ENCODE data around the gene EPPIN.

EPPIN gene

DNA sequence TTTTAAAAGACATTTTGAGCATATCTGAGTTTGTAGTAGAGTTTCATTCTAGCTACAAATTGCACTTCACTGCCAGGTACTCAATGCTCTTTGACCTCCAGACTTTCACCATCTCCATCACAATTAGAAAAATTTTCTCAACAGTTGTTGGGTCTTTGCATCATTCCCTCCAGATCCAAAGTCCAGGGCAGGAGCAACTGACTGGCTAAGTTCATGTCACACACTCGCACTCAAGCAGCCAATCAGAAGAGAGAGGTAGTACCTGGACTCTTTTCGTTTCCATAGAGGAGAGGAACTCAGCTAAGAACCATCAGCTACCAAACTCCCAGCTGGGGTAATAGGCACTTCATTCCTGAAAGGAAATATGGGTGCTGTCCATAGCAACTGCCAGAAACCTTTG lies 40.8 kb downstream of the EPPIN start:
- H3K4me3 ChIP-seq (ENCODE audit: low read depth, low read length), result no peak overlapping the region
- no peaks in the 10 kb centered on the region for H3K4me1 ChIP-seq (ENCODE audit: control insufficient read depth, insufficient read depth, low read length)
- H3K27ac ChIP-seq (ENCODE audit: low read depth, low read length), result no peak overlapping the region
- no peak overlapping the region for H3K9ac ChIP-seq (ENCODE audit: low read depth, low read length)
- H3K9me3 ChIP-seq (ENCODE audit: control insufficient read depth, insufficient read depth, low read length), result no peaks in the 10 kb centered on the region
- H3K36me3 ChIP-seq (ENCODE audit: control insufficient read depth, insufficient read depth, low read length), result no peaks in the 10 kb centered on the region
- no peaks in the 10 kb centered on the region for H3K27me3 ChIP-seq (ENCODE audit: control insufficient read depth, insufficient read depth, low read length)

DNA sequence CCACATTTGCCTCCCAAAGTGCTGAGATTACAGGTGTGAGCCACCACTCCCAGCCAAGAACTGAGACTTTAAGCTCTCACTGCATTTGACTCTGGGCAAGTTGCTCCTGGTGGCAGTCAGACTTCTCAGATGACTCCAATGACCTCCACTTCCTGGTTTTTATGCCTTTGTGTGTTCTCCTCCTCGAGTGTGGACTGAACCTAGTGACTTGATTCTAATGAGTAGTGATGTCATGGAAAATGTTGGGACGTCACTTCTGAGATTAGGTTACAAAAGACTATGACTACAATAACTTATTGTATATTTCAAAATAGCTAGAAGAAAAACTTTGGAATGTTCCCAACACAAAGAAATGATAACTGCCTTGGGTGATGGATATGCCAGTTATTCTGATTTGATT lies 43.8 kb downstream of the EPPIN start:
- H3K4me3 ChIP-seq (ENCODE audit: low read depth, low read length), result no peak overlapping the region
- H3K27me3 ChIP-seq (ENCODE audit: control insufficient read depth, insufficient read depth, low read length), result no peaks in the 10 kb centered on the region

DNA sequence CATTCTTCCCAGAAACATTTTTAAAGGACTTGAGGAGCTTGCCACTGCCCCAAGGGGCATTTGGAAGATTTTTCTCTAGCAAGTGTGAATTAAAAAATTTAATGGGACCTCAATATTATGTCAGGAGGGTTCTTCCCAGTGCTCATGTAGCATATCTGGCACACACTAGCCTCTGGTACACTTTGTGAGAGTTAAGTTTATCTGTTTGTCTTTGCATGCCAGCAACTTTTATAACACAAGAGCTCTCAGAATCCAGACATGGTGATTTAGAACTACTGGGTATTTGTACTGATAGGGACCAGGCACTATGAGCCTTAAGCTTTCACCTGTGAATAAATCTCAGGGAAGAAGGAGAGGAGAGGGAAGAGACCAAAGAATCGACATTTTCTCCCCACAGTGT lies 44.6 kb downstream of the EPPIN start:
- no peak overlapping the region for H3K4me3 ChIP-seq (ENCODE audit: low read depth, low read length)
- no peaks in the 10 kb centered on the region for H3K27me3 ChIP-seq (ENCODE audit: control insufficient read depth, insufficient read depth, low read length)
- no peaks in the 10 kb centered on the region for H3K4me1 ChIP-seq (ENCODE audit: control insufficient read depth, insufficient read depth, low read length)
- no peaks in the 10 kb centered on the region for H3K36me3 ChIP-seq (ENCODE audit: control insufficient read depth, insufficient read depth, low read length)
- H3K9me3 ChIP-seq (ENCODE audit: control insufficient read depth, insufficient read depth, low read length), result no peaks in the 10 kb centered on the region
- H3K27ac ChIP-seq (ENCODE audit: low read depth, low read length), result no peak overlapping the region
- H3K9ac ChIP-seq (ENCODE audit: low read depth, low read length), result no peak overlapping the region

More for the DNA sequence above, 43.8 kb downstream of the EPPIN start:
- no peak overlapping the region for H3K27ac ChIP-seq (ENCODE audit: low read depth, low read length)
- no peak overlapping the region for H3K9ac ChIP-seq (ENCODE audit: low read depth, low read length)
- no peaks in the 10 kb centered on the region for H3K4me1 ChIP-seq (ENCODE audit: control insufficient read depth, insufficient read depth, low read length)
- no peaks in the 10 kb centered on the region for H3K9me3 ChIP-seq (ENCODE audit: control insufficient read depth, insufficient read depth, low read length)
- no peaks in the 10 kb centered on the region for H3K36me3 ChIP-seq (ENCODE audit: control insufficient read depth, insufficient read depth, low read length)

DNA sequence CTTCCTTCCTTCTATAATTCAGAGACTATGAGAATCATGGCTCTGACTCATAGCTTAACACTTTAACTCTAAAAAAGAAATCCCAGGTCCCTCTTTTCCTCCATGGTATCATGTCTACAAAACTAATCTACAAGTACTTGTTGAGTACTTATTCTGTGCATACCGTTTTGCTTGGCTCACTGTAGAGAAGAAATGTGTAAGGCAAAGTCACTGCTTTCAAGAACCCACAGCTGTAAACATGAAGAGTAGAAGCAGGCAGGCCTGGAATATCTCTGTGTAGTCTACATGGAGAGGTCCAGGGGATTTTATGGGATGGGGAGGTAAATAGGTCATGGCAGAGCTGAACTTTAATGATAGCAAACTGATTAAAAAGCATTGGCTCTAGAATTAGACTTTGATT lies 45.6 kb downstream of the EPPIN start:
- Histone ChIP-seq H3K4me3 (ENCODE audit: low read depth, low read length) (no peak overlapping the region), H3K27me3 (ENCODE audit: control insufficient read depth, insufficient read depth, low read length) (no peaks in the 10 kb centered on the region), H3K9me3 (ENCODE audit: control insufficient read depth, insufficient read depth, low read length) (no peaks in the 10 kb centered on the region), H3K27ac (ENCODE audit: low read depth, low read length) (no peak overlapping the region), H3K36me3 (ENCODE audit: control insufficient read depth, insufficient read depth, low read length) (no peaks in the 10 kb centered on the region), H3K9ac (ENCODE audit: low read depth, low read length) (no peak overlapping the region), H3K4me1 (ENCODE audit: control insufficient read depth, insufficient read depth, low read length) (no peaks in the 10 kb centered on the region)

- Histone ChIP-seq H3K27me3 (ENCODE audit: control insufficient read depth, insufficient read depth, low read length) (no peaks in the 10 kb centered on the region), H3K9me3 (ENCODE audit: control insufficient read depth, insufficient read depth, low read length) (no peaks in the 10 kb centered on the region), H3K4me1 (ENCODE audit: control insufficient read depth, insufficient read depth, low read length) (no peaks in the 10 kb centered on the region), H3K4me3 (ENCODE audit: low read depth, low read length) (no peak overlapping the region), H3K36me3 (ENCODE audit: control insufficient read depth, insufficient read depth, low read length) (no peaks in the 10 kb centered on the region), H3K9ac (ENCODE audit: low read depth, low read length) (no peak overlapping the region), H3K27ac (ENCODE audit: low read depth, low read length) (no peak overlapping the region)
Measured at GRCh38 chr20:45500022-45500421, 47.2 kb downstream of the EPPIN start.

DNA sequence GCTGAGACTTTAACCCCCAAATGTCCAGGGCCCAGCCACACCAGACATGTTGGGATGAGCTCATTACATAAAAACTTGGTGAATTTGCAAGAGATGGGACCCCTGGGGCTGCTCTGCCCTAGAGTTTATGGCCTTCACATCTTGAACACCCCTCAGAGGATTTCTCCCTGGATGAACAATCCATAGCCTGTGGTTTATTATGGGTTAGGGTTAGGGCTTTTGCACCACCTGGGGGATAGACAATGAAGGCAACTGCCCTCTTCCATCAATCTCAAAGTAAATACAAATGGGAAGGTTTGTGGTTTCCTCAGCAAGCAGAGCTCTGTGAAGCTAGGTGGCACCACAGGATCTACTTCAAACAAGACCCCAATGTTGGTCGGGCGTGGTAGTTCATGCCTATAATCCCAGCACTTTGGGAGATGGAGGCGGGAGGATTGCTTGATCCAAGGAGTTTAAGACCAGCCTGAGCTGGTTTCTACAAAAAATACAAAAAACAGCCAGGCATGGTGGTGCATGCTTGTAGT lies 49.2 kb downstream of the EPPIN start:
- Histone ChIP-seq H3K4me3 (ENCODE audit: low read depth, low read length) (no peak overlapping the region), H3K36me3 (ENCODE audit: control insufficient read depth, insufficient read depth, low read length) (no peaks in the 10 kb centered on the region), H3K27ac (ENCODE audit: low read depth, low read length) (no peak overlapping the region), H3K27me3 (ENCODE audit: control insufficient read depth, insufficient read depth, low read length) (no peaks in the 10 kb centered on the region), H3K9ac (ENCODE audit: low read depth, low read length) (no peak overlapping the region), H3K9me3 (ENCODE audit: control insufficient read depth, insufficient read depth, low read length) (no peaks in the 10 kb centered on the region), H3K4me1 (ENCODE audit: control insufficient read depth, insufficient read depth, low read length) (no peaks in the 10 kb centered on the region)

- Histone ChIP-seq H3K27ac (ENCODE audit: low read depth, low read length) (no peak overlapping the region), H3K27me3 (ENCODE audit: control insufficient read depth, insufficient read depth, low read length) (no peaks in the 10 kb centered on the region), H3K36me3 (ENCODE audit: control insufficient read depth, insufficient read depth, low read length) (no peaks in the 10 kb centered on the region), H3K4me3 (ENCODE audit: low read depth, low read length) (no peak overlapping the region), H3K9me3 (ENCODE audit: control insufficient read depth, insufficient read depth, low read length) (no peaks in the 10 kb centered on the region), H3K9ac (ENCODE audit: low read depth, low read length) (no peak overlapping the region), H3K4me1 (ENCODE audit: control insufficient read depth, insufficient read depth, low read length) (no peaks in the 10 kb centered on the region)
Measured at GRCh38 chr20:45496166-45496565, 51.0 kb downstream of the EPPIN start.

DNA sequence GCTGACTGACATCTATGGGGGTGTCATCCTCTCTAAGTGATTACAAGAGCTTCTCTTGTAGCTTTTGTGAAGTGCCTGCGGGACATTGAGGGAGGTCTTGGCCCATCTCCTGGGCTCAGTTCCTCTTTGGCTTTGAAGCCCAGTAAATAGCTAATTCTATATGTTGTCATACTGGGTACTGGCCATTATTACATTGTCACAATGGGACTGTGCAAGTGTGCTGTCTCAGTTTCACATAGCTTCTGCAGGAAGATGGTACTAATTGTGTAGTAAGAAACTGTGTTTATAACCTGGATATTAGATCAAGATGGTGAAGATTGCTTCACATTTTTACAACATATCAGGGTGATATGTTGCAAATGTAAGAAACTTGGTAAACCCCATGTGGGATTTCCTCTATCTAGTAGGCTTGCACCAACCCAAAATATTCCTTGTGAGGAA lies 51.7 kb downstream of the EPPIN start:
- Histone ChIP-seq H3K4me1 (ENCODE audit: control insufficient read depth, insufficient read depth, low read length) (no peaks in the 10 kb centered on the region), H3K27ac (ENCODE audit: low read depth, low read length) (no peak overlapping the region), H3K4me3 (ENCODE audit: low read depth, low read length) (no peak overlapping the region), H3K36me3 (ENCODE audit: control insufficient read depth, insufficient read depth, low read length) (no peaks in the 10 kb centered on the region), H3K27me3 (ENCODE audit: control insufficient read depth, insufficient read depth, low read length) (no peaks in the 10 kb centered on the region), H3K9me3 (ENCODE audit: control insufficient read depth, insufficient read depth, low read length) (no peaks in the 10 kb centered on the region), H3K9ac (ENCODE audit: low read depth, low read length) (no peak overlapping the region)

Data from HUES48 (cell line).